Stimulated activated CD8-positive, alpha-beta memory T cell treated with anti-CD3 and anti-CD28 coated beads, Interleukin-12 subunit alpha, Interleukin-12 subunit beta, amount 100 ng/mL, for 24 hours (primary cell): ENCODE measurements around the gene GLIPR1L2.

Experiments used
- DNase-seq: peaks from one replicate; pipeline ENCODE4 v3.0.0-alpha.2; 2020; ENCODE audit errors: extremely low read depth

GLIPR1L2 gene

DNA sequence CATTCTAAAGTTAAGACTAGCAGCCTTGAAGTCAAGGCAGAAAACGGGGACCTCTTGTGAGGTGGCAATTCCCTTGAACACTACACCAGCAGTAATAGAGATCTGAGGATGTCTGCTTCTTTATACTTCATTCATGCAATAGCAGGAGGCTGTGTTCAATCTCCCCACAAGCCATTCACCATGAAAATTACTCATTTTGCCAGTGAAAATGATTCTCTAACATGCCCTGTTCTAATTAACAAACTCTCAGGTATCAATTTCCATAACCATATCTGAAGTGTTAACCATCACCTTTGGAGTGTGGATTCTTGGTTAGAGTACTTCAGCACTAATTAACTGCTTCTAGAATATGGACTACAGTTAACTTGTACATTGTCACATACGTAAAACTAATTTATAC lies 86.2 kb downstream of the GLIPR1L2 start:
- no peak for DNase-seq

DNA sequence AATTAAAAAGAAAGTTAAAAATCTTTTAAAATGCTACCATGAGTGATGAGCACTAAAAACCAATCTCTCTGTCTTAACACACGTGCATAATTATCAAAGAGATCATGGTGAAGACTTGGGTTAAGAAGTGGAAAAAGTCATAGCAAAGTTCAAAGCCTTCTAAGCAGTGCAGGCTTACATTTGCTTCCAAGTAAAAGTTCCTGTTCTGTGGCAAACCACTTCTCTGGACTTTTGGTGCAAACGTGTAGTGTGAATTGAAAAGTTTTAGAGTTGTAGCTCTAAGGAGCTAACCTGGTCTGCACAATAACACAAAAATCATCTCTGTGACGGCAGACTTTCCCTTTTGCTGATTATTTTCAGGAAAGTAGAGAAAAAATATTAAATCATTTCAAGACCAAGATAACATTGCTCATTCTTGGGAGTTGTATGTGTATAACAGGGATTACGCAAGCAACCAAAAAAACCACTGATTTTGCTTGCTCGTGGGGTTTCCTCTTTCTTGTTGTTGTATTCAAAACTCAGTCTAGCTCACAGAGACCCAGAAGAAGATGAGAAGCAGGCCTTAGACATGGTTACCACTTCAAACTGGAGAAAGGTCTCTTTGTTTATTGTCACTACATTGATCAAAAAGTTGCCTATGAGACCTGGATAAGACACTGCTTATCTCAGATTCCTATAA lies 87.4 kb downstream of the GLIPR1L2 start:
- no peak for DNase-seq

DNA sequence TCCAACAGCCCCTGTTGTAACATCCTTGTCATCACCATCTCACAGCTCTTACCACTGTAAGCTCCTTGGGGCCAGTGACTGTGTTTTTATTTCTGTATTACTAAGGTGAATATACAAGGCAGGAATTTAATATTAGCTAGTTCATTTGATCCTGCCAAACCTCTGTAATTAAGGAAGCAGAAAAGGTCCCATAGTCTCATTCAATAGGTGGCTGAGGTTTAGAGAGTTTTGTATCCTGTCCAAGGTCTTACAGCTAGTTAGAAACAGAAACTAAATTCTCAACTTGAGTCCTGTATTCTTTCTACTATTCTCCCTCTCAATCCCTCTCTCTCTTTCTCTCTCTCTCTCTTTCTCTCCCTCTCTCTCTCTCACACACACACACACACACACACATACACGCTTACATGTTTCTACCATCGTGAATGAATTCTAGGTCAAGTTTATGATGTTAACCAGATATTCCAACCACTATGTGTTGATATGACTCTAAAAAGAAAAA lies 89.1 kb downstream of the GLIPR1L2 start:
- no peak for DNase-seq

DNA sequence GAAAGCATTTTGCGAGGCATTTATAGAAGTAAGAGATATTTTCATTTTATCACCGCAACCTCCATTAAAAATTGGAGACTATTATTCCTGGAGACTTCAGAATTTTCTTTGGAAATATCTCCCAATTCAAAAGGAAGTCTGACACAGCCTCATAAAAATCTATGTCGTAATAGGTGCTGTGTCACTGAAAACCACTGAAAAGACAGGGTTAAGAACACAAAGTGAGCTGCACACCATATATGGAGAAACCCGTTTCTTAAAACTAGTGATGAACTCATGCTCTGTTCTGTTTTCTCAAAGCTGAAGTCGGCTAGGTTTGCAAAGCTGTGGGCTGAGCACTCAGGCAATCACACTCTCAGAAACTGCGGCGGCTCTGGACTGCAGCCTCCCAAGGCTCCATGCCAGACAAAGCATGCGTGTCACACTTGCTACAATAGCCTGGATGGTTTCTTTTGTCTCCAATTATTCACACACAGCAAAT lies 89.6 kb downstream of the GLIPR1L2 start, which contains the start of gene GLIPR1:
Gene GLIPR1, plus strand, starts transcription at position 287 of the 481 bp plus-strand sequence. Its CDS starts 126 bp downstream, at position 413.
- DNase-seq = no peak

DNA sequence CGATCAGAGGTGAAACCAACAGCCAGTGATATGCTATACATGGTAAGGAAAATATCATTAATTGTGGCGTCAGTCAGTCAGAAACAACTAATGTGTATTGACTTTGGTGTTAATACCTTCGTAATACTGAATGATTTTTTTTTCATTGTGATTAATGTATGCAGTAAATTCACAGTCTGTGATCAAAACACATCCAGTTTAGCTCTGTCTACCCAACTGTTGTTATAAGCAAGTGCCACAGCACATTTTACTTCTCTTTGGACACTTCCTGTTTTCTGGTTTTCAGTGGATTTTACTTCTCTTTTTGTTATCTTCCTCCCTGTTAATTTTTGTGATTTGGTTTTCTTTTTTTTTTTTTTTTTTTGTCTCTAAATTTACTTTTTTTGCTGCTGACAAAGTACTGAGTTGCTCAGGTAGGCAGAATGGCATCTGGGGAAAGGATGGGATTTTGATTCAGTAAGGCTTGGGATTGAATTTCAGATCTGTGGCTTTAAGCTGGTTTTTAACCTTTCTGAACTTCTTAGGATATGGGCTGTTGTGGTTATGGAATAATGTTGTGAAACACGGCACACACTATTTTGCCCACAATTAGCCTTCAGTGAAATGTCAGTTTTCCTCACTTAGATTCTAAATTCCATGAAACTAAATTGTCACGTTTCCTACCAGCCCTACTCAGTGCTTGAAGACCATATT lies 90.3 kb downstream of the GLIPR1L2 start:
- DNase-seq = no peak

DNA sequence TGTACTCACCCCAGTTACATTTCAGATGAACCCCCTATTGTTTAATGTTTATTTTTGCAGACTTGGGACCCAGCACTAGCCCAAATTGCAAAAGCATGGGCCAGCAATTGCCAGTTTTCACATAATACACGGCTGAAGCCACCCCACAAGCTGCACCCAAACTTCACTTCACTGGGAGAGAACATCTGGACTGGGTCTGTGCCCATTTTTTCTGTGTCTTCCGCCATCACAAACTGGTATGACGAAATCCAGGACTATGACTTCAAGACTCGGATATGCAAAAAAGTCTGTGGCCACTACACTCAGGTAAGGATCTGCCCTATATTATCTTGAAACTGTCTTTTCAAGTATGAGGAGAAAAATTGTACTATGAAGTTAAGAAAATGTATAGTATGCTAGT lies 90.9 kb downstream of the GLIPR1L2 start:
- DNase-seq = no peak
